HG03469 (cell line): ENCODE data around the gene TM2D1.
A peak's percentile ranks its signal among the peaks of the same experiment; 100 is the strongest.

Source experiments
- ATAC-seq: cut with Tn5 transposase; IDR thresholded peaks from one replicate; pipeline ENCODE4 v1.9.1; 2021; ENCODE audit warnings: mild to moderate bottlenecking, moderate library complexity, moderate number of reproducible peaks; ENCODE audit not compliant: unreplicated experiment

Gene TM2D1

GRCh38 chr1:61645476-61645875 lies 79.5 kb downstream of the TM2D1 start:
- ATAC-seq: no peak

GRCh38 chr1:61644303-61644702 lies 80.6 kb downstream of the TM2D1 start:
- no peak for ATAC-seq

- no peak for ATAC-seq
Observed at GRCh38 chr1:61642475-61643232, 82.3 kb downstream of the TM2D1 start.

DNA sequence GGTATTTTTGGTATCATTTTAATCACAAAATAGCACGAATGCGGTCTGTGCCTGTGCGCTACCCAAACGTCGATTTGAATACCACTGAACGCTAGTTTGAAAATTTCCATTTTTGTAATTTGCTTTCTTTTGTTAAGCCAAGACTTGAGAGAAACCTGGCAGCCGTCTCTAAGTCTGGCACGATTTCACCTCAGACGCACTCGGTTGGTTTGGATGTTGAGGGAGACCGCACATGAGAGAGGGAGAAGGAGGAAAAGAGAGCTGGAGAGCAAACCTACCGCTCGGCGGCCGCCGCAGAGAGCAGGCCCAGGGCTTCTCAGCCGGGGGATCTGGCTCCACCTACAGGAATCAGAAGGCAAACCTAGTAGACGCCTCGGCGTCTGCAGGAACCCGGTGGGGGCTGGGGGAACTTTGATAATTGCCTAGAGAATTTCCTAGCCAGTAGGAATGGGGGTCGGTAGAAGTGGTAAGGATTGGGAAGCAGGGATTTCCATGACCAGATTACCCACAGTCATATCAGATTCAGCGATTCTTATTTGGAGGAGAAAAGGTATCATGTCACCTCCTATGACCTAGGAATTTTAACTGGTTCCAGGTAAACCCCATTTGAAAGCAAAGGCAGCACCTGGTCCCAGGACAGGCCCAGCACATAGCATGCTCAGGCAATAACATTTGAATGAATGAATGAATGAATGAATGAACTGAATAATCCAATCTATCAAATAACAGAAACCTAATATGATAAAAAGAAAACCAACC lies 83.2 kb downstream of the TM2D1 start:
- peak; percentile 82 for ATAC-seq

DNA sequence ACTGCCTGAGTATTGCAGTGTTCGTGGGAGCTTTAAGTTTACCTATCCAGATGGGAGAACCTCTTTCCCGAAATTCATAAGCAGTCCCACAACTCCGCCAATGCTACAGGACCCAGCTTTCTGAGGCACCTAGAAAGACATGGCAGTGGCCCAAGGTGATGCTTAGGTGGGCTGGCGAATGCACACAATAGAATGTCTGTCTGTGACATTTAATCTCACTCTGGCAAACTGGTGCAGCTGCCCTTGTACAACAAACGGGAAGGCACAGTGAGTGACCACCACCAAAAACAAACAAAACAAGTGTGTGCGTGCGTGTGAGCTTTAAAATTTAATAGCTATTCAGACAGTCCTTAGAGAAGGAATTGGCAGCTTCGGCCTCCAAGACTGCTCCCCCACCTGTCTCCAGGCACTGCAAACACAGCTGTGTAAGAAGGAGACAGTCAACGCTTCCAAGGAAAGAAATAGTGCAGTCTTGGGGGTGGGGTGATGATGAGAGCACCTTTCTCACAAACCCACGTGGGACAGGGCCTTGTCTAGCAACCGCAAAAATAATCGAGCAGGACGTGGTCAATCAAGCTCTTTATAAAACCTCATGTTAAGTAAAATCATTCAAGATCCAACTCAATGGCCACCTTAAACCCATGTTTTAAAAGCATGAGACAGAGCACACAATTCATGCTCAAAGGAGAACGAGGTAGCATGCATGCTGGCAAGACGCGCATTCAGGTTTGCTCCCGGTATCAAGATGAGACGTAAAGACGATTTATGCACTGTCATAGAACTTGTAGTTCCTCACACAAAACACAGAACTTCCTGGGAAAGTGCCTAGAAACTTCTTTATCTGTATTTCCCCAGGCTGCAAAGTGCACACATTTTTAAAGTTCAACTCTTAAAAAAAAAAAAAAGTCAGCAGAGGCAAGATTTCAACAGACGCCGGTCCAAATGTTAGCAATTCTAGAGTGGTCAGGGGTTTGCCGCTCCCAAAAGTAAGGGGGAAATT lies 84.1 kb downstream of the TM2D1 start:
- no peak for ATAC-seq

DNA sequence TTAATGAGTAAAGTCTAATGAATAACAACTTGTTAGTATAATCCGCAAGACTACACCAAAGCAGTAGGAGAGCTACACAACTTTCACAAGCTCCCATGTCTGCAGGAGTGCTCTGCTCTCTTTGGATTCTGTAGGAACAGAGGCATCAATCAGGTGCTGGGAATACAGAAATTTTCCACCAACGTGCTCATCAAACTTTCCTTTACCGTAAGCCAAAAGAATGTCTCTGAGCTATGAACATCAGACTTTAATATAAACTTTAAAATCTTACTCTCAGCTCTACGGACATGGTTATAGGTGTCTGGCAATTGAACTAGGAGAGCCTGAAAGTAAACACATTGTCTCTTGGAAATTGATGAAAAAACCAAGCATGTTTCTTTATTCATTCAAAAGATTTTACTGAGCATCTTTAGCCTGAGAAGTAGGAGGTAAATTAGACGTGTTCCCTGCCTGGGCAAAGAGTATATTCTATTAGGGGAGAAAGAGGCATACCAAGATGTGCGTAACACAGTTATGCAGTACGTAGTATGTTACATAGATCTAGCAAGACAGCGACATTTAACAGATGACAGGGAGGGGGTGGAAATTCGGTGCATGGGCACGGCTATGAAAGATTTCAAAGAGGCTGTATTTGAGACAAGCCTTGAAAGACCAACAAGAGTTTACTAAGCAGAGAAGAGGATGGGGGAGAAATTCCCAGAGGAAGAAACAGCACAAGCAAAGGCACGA lies 85.2 kb downstream of the TM2D1 start:
- ATAC-seq: no peak

- ATAC-seq: no peak
Observed at GRCh38 chr1:61638911-61639605, 85.9 kb downstream of the TM2D1 start.

GRCh38 chr1:61638296-61638695 lies 86.6 kb downstream of the TM2D1 start:
- no peak for ATAC-seq

DNA sequence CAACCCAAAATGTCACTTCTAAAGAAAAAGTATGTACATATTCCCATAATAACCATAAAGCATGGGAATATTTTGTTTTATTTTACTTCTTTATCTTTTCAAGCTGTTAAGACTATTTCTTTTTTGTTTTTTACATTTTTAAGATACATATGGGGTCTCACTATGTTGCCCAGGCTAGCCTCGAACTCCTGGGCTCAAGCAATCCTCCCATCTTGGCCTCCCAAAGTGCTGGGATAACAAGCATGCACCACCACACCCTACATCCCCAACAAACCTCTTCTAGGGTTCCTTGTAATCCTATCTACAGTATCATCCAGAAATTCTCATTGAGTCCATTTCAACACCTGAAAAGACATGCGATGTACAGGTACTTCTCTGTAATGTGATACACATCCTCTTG lies 87.5 kb downstream of the TM2D1 start:
- ATAC-seq: no peak

- no peak for ATAC-seq
Observed at GRCh38 chr1:61636814-61637213, 88.1 kb downstream of the TM2D1 start.

- no peak for ATAC-seq
Observed at GRCh38 chr1:61636376-61636775, 88.6 kb downstream of the TM2D1 start.

- no peak for ATAC-seq
Observed at GRCh38 chr1:61635557-61635956, 89.4 kb downstream of the TM2D1 start.

GRCh38 chr1:61631436-61631835 lies 93.5 kb downstream of the TM2D1 start:
- no peak for ATAC-seq
